ENCODE measurements around the gene APLN.
A peak's percentile ranks its signal among the peaks of the same experiment; 100 is the strongest.

APLN gene, protein sequence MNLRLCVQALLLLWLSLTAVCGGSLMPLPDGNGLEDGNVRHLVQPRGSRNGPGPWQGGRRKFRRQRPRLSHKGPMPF

DNA sequence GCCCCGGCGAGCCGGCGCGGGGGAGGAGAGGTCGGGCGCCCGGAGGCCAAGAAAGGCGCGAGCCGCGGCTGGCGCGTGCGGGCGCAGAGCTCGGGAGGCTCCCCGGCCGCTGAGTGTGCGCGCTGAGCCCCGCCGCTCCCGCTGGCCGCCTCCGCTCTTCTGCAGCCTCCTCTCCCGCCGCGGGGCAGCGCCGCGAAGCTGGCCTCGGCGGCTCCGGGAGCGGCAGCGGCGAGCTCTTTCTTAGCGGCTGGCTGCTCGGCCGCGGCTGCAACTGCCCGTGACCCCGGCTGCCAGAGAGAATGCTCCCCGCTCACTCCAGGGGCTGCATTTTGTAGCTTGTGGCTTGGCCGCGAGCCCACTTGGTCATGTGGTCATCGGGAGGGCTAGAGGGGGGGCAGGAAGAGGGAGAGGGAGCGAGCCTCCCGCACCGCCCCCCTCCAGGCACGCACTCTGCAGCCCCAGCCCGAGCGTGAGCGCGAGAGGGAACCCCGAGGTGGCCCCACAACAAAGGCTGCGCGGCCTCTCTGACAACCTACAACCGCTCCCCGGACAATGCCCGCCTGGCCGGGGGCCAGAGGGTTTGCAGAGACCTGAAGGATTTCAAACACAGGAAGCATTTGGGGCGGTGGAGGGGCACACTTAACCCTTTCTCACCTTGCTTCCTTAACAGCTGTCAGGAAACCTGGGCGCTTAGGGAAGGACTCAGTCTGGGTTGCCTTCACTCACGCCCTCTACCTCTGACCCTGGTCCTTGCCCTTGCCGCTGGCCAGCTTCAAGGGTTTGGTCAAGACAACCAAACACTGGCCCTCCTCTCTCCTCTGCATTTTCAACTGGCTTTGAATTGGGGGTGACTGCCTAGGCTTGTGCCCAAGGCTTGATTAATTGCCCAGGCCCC lies at the start of gene APLN:
TSS of gene APLN (minus strand) at position 305 of the 895 bp plus-strand sequence. CDS start 326 bp downstream, outside the sequence.
- DNase-seq = peak; percentile 16

DNA sequence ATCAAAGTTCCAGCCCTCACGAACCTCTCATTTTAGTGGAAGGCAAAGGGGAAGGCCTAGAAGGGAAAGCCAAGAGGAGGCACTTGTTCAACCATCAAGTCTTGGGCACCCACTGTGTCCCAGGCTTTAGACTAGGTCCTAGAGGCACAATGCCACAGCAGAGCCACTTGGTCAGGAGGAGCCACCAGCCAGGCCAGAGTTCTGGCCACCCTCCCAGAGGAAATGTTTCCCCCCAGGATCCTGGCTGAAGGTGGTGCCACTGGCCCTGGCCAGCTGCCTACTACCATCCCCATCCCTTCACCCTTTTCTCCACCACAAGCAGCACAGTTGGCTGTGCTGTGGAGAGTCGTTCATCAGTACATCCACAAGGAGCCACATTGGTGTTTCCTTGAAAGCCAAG lies 49.7 kb upstream of the APLN start:
- DNase-seq = no peak

GRCh38 chrX:129701624-129702069 lies 46.9 kb upstream of the APLN start:
- no peak for DNase-seq

DNA sequence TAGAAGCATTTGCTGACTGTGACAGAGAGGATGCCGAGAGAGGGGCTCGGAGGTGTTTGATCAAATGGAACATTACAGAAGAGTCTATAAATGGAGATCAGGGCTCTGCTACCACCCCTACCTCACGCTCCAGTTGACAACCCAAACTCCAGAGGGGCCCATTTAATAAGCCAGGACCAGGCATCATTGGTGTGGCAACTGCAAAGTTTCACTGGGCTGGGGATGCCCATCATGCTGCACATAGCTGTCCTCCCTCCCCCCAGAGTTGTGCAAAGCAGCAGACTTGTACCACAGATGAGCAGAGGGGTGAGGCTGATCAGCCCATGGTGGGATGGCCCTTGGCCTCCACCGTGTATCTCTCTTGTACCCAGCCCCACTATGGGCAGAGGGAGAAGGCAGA lies 45.8 kb upstream of the APLN start:
- no peak for DNase-seq

- DNase-seq = no peak
Observed at GRCh38 chrX:129698150-129698549, 43.4 kb upstream of the APLN start.

GRCh38 chrX:129697204-129697829 lies 42.6 kb upstream of the APLN start:
- no peak for DNase-seq

- no peak for DNase-seq
Observed at GRCh38 chrX:129696463-129697155, 41.9 kb upstream of the APLN start.

DNA sequence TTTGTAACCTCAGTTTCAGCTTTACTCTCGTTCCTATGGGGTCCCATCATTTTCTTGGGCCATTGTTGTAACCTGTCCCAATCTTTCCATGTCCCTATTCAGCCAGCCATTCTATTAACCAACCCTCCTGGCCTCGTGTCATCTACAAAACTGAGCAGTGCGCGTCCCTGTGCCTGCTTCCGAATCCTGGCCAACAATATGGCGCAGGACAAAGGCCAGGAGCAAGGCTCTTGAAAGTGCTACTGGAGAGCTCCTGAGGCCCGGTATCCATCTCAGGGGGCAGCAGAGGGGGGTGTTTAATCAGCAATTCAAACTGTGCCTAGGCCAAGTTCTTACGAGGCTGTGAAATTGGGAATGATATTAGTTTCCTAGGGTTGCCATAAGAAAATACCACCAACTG lies 41.2 kb upstream of the APLN start:
- DNase-seq = no peak

GRCh38 chrX:129695535-129695934 lies 40.8 kb upstream of the APLN start:
- no peak for DNase-seq

- DNase-seq = no peak
Observed at GRCh38 chrX:129694805-129695204, 40.0 kb upstream of the APLN start.

GRCh38 chrX:129693354-129693753 lies 38.6 kb upstream of the APLN start:
- no peak for DNase-seq

DNA sequence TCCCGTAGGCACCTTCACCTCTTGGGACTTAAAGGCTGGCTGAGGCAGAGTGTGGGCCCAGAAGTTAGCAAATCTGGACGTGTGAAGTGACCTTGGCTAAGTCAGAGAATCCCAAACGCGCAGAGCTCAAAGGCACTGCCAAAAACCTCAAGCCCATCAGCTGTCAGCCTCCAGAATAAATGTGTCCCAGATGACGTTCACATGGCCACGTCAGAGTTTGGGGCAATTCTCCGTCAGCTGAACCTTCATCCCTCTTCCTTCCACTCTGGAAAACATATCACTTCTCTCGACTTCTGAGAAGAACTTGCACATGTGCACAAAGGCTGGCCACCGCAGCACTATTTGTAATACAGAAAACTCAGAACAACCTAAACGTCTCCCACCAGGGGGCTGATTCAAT lies 35.7 kb upstream of the APLN start:
- no peak for DNase-seq

DNA sequence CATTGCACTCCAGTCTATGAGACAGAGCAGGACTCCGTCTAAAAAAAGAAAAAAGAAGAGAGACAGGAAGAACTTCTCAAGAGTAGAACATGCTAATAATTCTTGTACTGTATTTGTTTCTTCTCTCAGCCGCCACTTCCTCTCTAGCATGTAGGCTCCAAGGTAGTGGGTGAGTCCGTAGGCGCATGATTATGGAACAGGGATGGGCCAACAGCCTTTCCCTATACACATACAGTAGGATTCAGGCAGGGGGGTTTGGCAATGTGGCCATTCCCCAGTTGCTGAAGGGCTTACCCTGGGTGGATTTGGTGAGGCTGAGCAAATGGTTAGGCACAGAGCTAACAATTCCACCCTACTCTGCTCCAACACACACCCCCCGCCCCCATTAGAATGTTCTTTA lies 35.0 kb upstream of the APLN start:
- DNase-seq = no peak

DNA sequence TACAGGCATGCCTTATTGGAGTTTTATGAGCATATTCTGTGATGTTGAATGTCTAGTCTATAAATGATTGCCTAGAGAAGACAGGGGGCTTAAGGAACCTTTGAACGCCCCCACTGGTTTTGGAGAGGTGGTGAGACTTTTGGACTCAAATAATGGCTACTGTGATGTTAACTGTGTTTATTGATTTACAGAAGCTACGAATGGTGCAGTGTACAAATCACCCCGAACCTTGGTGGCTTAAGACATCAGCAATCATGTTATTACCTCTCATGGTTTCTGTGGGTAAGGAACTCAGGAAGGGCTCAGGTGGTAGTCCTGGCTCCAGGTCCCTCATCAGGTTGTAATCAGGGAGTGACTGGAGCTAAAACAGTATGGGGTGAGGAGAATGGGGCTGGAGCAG lies 33.3 kb upstream of the APLN start:
- DNase-seq = no peak

DNA sequence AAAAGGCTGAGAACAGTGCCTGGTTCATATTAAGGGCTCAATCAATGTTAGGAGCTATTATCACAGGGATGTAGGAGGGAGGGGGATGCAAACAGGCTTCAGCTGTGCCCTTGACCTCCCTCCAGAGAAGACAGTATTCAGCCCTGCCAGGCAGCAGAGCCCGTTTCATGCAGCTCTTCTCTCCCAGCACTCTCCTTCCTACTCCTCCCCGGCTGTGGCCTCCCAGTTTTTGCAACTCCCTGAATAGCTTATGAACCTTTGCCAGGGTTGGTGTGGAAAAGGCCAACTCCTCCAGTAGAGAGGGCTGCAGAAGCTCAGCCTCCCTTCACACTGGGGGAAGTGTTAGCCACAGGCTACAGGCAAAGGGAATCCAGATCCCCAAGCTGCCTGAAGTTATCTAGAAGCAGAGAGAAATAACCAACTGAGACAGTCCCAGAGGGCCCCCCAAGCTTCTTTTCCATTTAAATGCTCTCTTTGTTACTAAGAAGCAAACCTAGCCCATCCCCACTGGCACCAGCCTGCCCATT lies 31.7 kb upstream of the APLN start:
- no peak for DNase-seq

DNA sequence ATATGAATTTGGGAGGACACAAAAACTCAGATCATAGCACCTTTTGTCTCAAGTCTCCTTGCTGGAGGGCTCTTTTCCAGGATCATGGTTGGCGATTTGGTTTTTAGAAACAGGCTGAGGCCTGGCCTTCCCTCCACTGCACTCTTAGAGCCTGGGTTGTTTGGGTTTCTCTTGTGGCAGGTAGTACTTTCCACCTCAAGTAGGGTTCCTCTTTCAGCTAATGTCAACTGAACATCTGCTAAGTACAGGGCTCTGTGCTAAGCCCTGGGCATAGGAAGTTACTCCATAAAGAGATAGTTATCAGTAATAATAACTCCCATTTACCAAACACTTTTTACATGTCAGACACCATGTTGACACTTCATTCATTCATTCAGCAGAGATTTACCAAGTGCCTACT lies 28.2 kb upstream of the APLN start:
- no peak for DNase-seq

DNA sequence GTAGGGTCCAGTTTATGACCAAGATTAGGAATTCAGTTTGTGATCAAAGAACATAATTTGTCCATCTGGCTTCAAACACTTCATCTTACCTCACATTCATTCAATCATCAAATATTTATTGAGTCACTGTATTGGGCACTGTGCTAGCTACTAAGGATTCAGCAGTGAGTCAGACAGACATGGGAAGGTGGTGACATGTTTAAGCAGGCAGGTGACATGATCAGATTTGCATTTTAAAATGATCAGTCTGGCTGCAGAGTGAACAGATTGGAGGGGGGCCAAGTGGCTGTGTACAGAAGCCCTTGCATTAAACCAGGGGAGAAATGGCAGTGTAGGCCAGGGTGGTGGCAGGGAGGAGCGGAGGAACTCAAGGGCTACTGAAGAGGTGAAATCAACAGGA lies 25.1 kb upstream of the APLN start:
- DNase-seq = no peak

GRCh38 chrX:129678614-129679195 lies 23.9 kb upstream of the APLN start:
- DNase-seq = peak; percentile 47

DNA sequence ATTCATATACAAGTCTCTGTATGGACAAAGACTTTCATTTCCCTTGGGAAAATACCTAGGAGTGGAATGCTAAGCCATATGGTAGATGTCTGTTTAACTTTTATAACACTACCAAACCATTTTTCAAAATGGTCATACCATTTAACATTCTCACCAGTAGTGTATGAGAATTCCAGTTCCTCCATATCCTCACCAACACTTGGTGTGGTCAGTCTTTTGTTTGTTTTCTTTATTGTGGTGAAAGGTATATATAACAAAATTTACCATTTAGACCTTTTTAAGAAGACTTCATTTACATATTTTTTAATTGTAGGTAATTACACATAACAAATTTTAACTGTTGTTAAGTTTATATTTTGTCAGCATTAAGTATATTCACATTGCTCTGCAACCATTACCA lies 12.7 kb upstream of the APLN start:
- DNase-seq = no peak

DNA sequence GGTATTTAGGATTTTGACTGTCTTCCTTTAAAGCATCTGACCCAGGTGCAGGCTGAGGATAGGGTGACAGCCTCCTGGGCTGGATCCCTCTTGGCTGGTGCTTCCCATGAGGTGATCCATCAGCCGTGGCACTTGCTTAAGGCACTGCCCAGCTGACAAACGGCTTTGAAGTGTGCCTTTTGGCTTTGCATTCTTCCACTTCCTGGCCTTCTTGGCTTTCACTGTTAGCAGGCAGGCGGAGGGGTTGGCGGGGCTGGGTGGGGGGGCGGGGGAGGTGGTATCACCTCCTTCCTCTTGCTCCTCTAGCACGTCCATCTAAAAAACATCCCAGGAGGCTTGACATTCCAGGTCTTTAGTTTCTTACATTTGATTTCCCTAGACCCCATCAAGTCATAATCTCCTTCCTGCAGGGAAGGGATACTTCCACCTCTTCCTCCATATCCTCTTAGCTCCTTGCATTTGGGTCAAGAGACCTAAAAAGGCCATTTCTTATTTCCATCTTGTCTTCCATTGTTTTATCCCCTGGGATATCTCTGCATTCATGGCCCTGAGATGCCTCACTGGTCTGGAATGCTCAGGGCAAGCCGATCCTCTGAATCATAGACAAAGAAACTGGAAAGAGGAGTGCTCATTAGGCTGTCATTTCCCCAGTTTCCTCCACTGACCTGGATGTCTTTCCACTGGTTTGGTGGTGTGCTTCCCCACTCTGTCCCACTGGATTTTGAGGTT lies 11.3 kb upstream of the APLN start:
- no peak for DNase-seq

- no peak for DNase-seq
Observed at GRCh38 chrX:129663171-129663570, 8.4 kb upstream of the APLN start.

- no peak for DNase-seq
Observed at GRCh38 chrX:129661369-129661768, 6.6 kb upstream of the APLN start.

Measured in activated CD4-positive, alpha-beta T cell treated with anti-CD3 and anti-CD28 coated beads for 48 hours (primary cell).